ENCODE results near the gene SLF2.
"Not testable (repeated sequence)": the region's sequence is repeated elsewhere in the genome, so short reads cannot be mapped to it uniquely, and the experiment has no call there.

The SLF2 gene

GRCh38 chr10:100881556-100882213 lies 31.1 kb upstream of the SLF2 start:
- no peak for DNase-seq

DNA sequence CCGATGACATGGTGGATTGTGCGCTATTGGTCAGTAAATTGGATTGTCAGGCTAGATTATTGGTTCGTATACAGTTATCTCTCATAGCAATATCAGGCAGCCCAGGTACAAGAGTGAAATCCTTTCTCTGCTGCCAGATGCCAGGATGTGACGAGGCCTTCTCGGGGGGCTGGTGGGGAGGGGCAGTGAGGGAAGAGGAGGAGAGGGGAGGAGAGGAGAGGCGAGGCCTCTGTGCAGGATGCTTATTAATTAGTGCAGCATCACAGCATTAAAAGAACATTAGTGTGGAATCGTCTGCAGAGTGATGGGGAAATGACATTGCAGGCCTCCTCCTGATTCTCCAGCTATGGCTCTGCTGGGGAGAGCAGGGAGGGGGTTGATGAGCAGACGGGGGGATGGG lies 30.5 kb upstream of the SLF2 start:
- no peak for DNase-seq

DNA sequence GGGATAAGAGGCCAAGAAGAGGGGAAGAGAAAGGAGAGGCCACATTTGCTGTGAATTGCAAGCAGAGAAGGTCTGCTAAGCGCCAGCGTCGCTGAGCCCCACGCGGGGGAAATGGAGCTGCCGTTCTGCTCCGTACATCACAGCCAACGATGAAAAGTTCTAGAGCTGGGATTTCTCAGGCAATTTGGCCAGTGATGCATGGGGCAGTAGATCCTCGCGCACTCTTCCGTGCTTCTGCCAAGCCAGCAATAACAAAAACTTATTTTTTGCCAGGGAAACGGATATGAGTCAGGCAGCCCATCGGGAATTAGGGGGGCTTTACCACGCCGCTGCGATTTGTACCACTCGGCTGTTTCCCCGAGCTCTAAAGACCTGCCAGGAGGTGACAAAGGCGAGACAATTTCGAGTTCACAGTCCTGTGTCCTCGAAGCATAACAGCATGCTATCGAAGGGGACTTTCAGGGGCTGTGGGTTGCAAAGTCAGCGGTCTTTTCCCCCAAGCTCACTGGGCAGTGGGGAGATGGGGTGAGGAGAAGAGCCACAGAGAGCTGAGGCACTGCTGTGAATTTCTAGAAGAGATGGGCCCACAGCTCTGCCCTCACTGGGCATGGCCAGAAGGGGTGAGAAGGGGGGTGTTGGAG lies 30.0 kb upstream of the SLF2 start:
- no peak for DNase-seq

- DNase-seq, result no peak
Observed at GRCh38 chr10:100883312-100883821, 29.4 kb upstream of the SLF2 start.

- not testable (repeated sequence) for DNase-seq
Observed at GRCh38 chr10:100885611-100886010, 27.2 kb upstream of the SLF2 start.

GRCh38 chr10:100886091-100886490 lies 26.7 kb upstream of the SLF2 start:
- DNase-seq, result no peak

- no peak for DNase-seq
Observed at GRCh38 chr10:100886521-100886920, 26.2 kb upstream of the SLF2 start.

- DNase-seq, result no peak
Observed at GRCh38 chr10:100886963-100887362, 25.8 kb upstream of the SLF2 start.

- no peak for DNase-seq
Observed at GRCh38 chr10:100887761-100888296, 24.9 kb upstream of the SLF2 start.

- DNase-seq, result peak; percentile 29 to 39
Observed at GRCh38 chr10:100888957-100889356, 23.8 kb upstream of the SLF2 start.

DNA sequence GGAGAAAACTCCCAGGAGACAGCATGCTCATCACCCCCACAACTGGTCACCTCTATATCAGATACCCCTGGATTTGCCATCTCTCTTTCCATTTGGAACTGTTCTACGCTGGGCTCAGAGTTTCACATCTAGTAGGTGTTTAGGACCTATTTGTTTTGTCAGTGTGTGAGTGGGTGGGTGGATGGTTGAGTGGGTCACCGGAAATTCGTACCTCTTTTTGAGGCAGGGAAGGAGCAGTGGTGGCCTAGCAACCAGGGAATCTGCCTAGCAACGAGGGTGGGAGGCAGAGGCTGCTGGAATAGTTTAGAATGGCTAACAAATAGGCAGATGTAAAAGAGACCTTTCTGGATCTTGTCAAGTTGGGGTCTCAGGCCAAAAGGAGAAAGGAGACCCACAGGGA lies 23.2 kb upstream of the SLF2 start:
- no peak for DNase-seq

- no peak for DNase-seq
Observed at GRCh38 chr10:100890141-100890672, 22.6 kb upstream of the SLF2 start.

DNA sequence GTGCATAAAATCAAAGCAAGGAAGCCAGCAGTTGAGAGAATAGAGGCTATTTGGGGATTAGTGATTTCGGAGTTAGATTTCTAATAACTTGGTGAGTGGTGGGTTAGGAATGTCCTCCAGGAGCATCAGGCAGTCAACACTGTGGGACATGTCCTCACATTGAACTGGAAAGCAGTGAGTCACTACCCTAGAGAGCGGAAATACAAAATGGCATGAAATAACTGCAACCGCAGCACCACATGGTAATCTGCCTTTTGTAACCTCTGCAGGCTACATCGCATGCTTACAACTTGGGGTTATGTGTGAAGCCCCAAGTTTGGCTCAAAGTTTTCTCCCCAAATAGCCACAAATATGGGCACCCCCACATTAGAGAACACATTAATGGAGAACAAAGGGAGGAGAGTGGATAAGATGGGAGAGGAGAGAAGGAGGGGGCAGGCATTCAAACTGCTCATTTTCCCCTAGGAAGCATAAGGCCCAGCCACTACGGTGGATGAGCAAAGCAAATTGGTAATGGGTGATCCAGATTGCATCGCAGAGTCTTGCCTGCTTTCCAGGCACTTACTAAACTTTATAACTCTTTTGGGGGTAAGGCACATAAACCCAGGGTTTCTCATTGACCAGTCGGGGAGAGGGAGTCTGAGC lies 22.0 kb upstream of the SLF2 start:
- no peak for DNase-seq

GRCh38 chr10:100894033-100894432 lies 18.7 kb upstream of the SLF2 start:
- DNase-seq, result no peak

DNA sequence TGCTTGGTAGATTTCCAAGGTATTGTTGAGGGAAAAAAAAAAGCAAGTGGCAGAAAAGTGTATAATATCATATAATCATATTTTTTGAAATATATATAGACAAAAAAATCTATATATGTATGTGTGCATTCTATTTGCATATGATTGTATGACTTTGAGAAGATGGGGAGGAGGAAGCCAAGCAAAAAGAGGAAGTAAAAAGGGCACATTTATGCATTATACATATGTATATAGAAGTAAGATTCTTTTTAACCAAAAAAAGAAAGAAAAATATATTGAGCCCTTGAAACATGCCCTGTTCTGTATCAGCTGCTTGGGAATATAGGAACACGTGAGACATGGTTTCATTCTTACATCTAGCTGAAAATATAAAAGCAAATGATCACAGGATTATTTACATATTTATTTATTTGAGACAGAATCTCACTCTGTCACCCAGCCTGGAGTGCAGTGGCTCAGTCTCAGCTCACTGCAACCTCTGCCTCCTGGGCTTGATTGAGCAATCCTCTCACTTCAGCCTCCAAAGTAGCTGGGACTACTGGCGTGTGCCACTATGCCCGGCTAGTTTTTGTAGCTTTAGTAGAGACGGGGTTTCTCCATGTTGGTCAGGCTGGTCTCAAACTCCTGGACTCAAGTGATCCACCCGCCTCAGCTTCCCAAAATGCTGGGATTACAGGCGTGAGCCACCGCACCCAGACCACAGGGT lies 18.0 kb upstream of the SLF2 start:
- peak; percentile 37 to 53 for DNase-seq

DNA sequence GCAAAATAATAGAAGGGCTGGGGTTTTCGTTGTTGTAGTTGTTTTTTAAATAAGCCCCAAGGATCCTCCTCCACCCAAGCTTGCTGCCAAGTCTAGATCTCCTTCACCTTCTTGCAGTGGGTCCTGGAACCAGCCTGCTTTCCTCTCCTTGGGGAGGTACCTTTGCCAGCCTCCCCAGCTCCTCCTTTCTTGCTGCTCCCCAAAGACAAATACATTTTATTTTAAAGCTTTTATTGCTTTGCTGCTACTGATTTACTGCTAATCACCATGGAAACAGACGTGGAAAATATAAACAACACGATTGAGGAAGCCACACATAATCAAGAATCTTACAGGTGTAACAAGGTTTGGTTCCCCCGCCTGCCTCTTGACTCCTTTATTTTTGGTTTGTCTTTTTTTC lies 17.4 kb upstream of the SLF2 start:
- DNase-seq, result no peak

DNA sequence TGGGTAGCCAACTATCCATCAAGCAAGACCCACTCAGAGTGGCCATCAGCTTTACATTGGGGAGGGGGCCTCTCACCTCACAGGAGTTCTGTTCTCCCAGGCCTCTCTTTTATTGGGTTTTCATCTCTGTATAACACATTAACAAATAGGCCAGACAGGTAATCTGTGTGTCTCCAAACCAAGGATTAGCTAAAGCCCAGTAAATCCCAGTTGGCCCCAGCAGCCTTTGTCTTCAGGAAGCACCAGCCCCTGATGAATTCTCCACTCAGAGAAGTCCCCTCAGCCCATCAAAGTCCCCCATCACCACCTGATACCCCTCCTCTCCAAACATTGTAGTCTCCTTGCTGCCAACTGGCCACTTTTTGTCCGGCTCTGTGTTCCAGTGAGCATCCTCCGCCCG lies 16.9 kb upstream of the SLF2 start:
- no peak for DNase-seq

DNA sequence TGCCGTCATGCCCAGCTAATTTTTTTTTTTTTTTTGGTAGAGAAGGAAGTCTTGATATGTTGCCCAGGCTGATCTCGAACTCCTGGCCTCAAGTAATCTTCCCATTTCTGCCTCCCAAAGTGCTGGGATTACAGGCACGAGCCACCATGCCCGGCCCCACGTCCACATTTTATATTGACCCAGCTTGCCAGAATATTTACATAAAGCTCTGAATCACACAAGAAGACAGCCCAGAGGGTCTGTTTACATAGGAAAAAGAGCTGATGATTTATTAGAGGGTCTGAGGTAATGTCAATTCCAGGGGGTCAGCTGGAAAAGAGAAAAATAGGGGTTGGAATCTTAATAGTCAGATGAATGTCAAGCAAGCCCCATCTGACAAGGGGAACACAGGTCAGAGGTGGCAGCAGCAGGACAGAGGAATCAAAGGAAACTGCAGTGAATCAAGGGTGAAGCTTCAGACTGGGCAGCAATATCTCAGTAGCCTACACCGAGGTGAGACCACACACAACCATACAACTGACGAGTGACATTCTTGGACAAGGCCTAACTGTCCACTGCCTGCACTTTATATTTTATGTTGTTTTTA lies 15.8 kb upstream of the SLF2 start:
- no peak for DNase-seq

DNA sequence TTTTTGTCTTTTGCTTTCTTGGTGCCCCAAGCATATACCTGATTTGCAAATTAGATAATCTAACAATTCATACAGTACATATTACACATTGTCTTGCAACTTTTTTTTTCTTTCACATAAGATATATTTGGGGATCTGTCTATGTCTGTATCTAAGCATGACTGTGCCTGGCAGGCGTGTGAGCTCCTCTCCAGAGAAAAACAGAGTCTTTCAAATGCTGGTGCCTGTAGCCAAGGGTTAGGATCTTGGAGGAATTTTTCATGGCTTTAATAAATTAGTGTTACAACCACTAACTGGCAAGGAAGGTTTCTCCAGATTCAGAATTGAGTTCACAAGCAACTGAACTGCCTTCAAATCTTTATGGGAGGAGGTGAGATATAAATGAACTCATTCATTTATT lies 14.8 kb upstream of the SLF2 start:
- no peak for DNase-seq

DNA sequence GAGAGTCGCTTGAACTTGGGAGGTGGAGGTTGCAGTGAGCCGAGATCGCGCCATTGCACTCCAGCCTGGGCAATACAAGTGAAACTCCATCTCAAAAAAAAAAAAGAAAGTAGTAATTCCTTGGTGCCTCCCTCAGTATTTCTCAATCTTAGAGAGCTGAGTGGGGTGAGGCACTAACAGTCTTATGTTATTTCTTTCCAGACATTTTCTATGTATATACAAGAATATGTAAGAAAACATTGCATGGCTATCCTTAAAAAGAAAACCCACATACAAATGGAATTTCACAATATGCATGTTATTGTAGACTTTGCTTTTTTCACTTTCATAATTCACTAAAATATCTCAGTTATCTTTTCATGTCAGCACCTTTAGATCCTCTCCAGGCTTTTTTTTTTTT lies 13.6 kb upstream of the SLF2 start:
- DNase-seq, result no peak

- no peak for DNase-seq
Observed at GRCh38 chr10:100901051-100901450, 11.7 kb upstream of the SLF2 start.

- no peak for DNase-seq
Observed at GRCh38 chr10:100902622-100903021, 10.1 kb upstream of the SLF2 start.

DNA sequence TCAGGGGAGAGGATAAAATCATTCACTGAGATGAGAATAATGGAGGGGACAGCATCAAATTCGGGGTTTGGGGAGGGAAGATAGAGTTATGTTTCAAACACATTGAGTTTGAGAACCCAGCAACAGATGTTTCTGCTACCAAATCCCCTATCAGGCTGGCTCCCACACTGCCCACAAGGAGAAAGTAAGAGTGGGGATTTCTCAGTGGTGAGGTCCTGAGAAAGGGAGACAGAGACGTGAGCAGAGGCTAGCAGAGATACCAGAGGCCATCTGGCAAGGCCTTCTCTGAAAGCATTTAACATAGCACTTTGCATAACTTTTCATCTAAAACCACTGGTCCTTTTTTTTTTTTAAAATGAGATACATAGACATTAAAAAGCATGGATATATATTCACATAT lies 7.8 kb upstream of the SLF2 start:
- DNase-seq, result no peak

All from AML-193 (cell line).